ENCODE measurements around the gene AQP2.

Gene AQP2

DNA sequence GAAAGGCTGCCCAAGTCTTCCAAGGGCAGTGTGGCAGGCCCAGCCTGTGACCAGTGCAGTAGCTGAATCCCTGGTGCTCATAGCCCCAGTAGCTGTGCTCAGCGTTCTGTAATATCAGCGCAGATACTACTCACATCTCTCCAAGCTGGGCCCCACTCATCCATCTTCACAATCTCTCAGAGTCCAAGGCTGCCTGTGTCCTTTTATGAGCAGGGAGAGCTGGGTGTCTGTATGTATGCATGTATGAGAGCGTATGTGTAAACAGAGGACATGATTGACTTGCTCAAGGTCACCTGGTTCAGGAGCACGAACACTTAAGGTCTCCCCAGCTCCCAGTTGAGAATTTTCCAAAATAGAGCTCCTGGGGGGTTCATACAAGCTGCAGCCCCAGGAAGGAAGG is 27.6 kb downstream of the AQP2 start:
- H3K36me3 ChIP-seq (ENCODE audit: control insufficient read depth in 2 of 2, insufficient read depth in 1 of 2, low read length in 2 of 2) = peaks cover 0 to 3% of the 10 kb centered on the region in 2 experiments; a peak in 1 of 3 replicates
- H3K4me3 ChIP-seq (ENCODE audit: low read depth, low read length) = no peak overlapping the region
- no peaks in the 10 kb centered on the region for H3K9me3 ChIP-seq (ENCODE audit: control insufficient read depth, insufficient read depth, low read depth, low read length)
- H3K4me1 ChIP-seq (ENCODE audit: control insufficient read depth, insufficient read depth, low read length) = no peaks in the 10 kb centered on the region
- no peak for TF ChIP-seq ZNF10 (tag by site-specific recombination; IDR thresholded peaks at IDR 0.05)
- no peak for TF ChIP-seq ZBTB21 (tag by site-specific recombination; IDR thresholded peaks at IDR 0.05)
- TF ChIP-seq TCF7L2 (IDR thresholded peaks at IDR 0.05; ENCODE audit: borderline replicate concordance, low read depth, low read length) = no peak
- TF ChIP-seq ZBTB1 (tag by site-specific recombination; IDR thresholded peaks at IDR 0.05) = no peak
- TF ChIP-seq, protein P1, sequence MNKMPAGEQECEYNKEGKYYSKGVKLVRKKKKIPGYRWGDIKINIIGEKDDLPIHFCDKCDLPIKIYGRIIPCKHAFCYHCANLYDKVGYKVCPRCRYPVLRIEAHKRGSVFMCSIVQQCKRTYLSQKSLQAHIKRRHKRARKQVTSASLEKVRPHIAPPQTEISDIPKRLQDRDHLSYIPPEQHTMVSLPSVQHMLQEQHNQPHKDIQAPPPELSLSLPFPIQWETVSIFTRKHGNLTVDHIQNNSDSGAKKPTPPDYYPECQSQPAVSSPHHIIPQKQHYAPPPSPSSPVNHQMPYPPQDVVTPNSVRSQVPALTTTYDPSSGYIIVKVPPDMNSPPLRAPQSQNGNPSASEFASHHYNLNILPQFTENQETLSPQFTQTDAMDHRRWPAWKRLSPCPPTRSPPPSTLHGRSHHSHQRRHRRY (tag by site-specific recombination; IDR thresholded peaks at IDR 0.05) = no peak
- no peak for TF ChIP-seq KLF16 (tag by site-specific recombination; IDR thresholded peaks at IDR 0.05)
- no peak for TF ChIP-seq ZNF670 (tag by site-specific recombination; IDR thresholded peaks at IDR 0.05; ENCODE audit: low read depth)
- no peak for TF ChIP-seq ZNF843 (tag by site-specific recombination; IDR thresholded peaks at IDR 0.05)
- CTCF ChIA-PET = interaction anchor here (0.9 to 7.5 kb wide), 5 partner anchors 11 to 93 kb away, joined by 3 to 104 read pairs (median 6); no protein-coding TSS in a partner anchor
- H3K27ac ChIP-seq (ENCODE audit: extremely low read depth, low read depth, low read length) = no peak overlapping the region
- POLR2A ChIA-PET = no interaction called here

DNA sequence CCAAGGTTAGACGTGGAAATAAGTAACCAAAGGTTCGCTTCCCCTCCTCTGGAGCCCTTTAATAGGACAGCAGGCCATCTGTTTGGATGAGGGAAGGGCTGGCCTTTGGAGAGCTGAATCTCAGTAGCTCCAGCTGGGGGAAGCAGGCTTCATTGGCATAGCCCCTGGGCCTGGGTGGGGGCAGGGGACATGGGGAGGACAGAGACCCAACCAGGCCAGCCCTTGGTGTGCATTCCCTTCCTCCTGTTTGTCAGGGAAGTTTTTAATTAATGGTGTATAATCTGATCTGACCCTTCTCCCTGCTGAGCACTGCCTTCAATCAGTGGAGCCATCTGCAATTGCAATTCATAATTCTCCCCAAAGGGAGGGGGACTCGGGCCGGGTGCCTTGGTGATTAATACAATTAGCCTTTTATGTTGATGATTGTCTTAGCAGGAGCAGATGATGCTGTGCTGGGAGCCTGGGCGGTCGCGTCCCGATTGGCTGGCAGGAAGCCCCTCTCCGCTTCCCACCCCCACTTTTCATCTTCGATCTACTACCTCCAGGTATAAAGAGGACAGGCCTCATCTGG is 28.6 kb downstream of the AQP2 start:
- H3K36me3 ChIP-seq (ENCODE audit: control insufficient read depth in 2 of 2, insufficient read depth in 1 of 2, low read length in 2 of 2) = peaks cover 0 to 3% of the 10 kb centered on the region in 2 experiments; a peak in 1 of 3 replicates
- no peaks in the 10 kb centered on the region for H3K4me1 ChIP-seq (ENCODE audit: control insufficient read depth, insufficient read depth, low read length)
- H3K4me3 ChIP-seq (ENCODE audit: low read depth, low read length) = no peak overlapping the region
- H3K27ac ChIP-seq (ENCODE audit: extremely low read depth, low read depth, low read length) = no peak overlapping the region
- H3K9me3 ChIP-seq (ENCODE audit: control insufficient read depth, insufficient read depth, low read depth, low read length) = no peaks in the 10 kb centered on the region
- TF ChIP-seq, protein P2, sequence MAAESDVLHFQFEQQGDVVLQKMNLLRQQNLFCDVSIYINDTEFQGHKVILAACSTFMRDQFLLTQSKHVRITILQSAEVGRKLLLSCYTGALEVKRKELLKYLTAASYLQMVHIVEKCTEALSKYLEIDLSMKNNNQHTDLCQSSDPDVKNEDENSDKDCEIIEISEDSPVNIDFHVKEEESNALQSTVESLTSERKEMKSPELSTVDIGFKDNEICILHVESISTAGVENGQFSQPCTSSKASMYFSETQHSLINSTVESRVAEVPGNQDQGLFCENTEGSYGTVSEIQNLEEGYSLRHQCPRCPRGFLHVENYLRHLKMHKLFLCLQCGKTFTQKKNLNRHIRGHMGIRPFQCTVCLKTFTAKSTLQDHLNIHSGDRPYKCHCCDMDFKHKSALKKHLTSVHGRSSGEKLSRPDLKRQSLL (tag by site-specific recombination; IDR thresholded peaks at IDR 0.05) = no peak
- TF ChIP-seq ZNF791 (tag by site-specific recombination; IDR thresholded peaks at IDR 0.05) = no peak
- no peak for TF ChIP-seq ZFP41 (tag by site-specific recombination; IDR thresholded peaks at IDR 0.05; ENCODE audit: borderline replicate concordance)
- no peak for TF ChIP-seq ZNF19 (tag by site-specific recombination; IDR thresholded peaks at IDR 0.05; ENCODE audit: low read depth)
- no peak for TF ChIP-seq ZNF596 (tag by site-specific recombination; IDR thresholded peaks at IDR 0.05)
- TF ChIP-seq GLI4 (tag by site-specific recombination; IDR thresholded peaks at IDR 0.05) = no peak
- no peak for TF ChIP-seq ZNF394 (tag by site-specific recombination; IDR thresholded peaks at IDR 0.05; ENCODE audit: borderline replicate concordance)
- TF ChIP-seq, protein P3, sequence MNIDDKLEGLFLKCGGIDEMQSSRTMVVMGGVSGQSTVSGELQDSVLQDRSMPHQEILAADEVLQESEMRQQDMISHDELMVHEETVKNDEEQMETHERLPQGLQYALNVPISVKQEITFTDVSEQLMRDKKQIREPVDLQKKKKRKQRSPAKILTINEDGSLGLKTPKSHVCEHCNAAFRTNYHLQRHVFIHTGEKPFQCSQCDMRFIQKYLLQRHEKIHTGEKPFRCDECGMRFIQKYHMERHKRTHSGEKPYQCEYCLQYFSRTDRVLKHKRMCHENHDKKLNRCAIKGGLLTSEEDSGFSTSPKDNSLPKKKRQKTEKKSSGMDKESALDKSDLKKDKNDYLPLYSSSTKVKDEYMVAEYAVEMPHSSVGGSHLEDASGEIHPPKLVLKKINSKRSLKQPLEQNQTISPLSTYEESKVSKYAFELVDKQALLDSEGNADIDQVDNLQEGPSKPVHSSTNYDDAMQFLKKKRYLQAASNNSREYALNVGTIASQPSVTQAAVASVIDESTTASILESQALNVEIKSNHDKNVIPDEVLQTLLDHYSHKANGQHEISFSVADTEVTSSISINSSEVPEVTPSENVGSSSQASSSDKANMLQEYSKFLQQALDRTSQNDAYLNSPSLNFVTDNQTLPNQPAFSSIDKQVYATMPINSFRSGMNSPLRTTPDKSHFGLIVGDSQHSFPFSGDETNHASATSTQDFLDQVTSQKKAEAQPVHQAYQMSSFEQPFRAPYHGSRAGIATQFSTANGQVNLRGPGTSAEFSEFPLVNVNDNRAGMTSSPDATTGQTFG (tag by site-specific recombination; IDR thresholded peaks at IDR 0.05; ENCODE audit: borderline replicate concordance) = no peak
- TF ChIP-seq ZNF366 (tag by site-specific recombination; conservative IDR thresholded peaks at IDR 0.05) = no peak
- TF ChIP-seq GLI2 (tag by site-specific recombination; IDR thresholded peaks at IDR 0.05; ENCODE audit: borderline replicate concordance, low read depth) = no peak
- TF ChIP-seq ZSCAN23 (tag by site-specific recombination; IDR thresholded peaks at IDR 0.05) = no peak
- no peak for TF ChIP-seq YY2 (tag by site-specific recombination; IDR thresholded peaks at IDR 0.05)
- TF ChIP-seq, protein P4, sequence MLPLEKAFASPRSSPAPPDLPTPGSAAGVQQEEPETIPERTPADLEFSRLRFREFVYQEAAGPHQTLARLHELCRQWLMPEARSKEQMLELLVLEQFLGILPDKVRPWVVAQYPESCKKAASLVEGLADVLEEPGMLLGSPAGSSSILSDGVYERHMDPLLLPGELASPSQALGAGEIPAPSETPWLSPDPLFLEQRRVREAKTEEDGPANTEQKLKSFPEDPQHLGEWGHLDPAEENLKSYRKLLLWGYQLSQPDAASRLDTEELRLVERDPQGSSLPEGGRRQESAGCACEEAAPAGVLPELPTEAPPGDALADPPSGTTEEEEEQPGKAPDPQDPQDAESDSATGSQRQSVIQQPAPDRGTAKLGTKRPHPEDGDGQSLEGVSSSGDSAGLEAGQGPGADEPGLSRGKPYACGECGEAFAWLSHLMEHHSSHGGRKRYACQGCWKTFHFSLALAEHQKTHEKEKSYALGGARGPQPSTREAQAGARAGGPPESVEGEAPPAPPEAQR (tag by site-specific recombination; IDR thresholded peaks at IDR 0.05) = no peak
- TF ChIP-seq ZNF777 (tag by site-specific recombination; IDR thresholded peaks at IDR 0.05; ENCODE audit: borderline replicate concordance) = no peak
- no peak for TF ChIP-seq KLF10 (tag by site-specific recombination; IDR thresholded peaks at IDR 0.05)
- TF ChIP-seq ZNF24 (tag by site-specific recombination; IDR thresholded peaks at IDR 0.05) = no peak
- TF ChIP-seq, protein P5, sequence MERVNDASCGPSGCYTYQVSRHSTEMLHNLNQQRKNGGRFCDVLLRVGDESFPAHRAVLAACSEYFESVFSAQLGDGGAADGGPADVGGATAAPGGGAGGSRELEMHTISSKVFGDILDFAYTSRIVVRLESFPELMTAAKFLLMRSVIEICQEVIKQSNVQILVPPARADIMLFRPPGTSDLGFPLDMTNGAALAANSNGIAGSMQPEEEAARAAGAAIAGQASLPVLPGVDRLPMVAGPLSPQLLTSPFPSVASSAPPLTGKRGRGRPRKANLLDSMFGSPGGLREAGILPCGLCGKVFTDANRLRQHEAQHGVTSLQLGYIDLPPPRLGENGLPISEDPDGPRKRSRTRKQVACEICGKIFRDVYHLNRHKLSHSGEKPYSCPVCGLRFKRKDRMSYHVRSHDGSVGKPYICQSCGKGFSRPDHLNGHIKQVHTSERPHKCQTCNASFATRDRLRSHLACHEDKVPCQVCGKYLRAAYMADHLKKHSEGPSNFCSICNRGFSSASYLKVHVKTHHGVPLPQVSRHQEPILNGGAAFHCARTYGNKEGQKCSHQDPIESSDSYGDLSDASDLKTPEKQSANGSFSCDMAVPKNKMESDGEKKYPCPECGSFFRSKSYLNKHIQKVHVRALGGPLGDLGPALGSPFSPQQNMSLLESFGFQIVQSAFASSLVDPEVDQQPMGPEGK (tag by site-specific recombination; IDR thresholded peaks at IDR 0.05) = no peak
- no peak for TF ChIP-seq ZNF239 (tag by site-specific recombination; IDR thresholded peaks at IDR 0.05)
- ChIA-PET CTCF (interaction anchor here (0.6 to 7.5 kb wide), 7 partner anchors 12 to 196 kb away, joined by 3 to 104 read pairs (median 7); partner anchors contain the start of gene COX14), POLR2A (no interaction called here)
